ENCODE data around the gene ABCA1.
"Not testable (repeated sequence)": the region's sequence is repeated elsewhere in the genome, so short reads cannot be mapped to it uniquely, and the experiment has no call there.

The ABCA1 gene

GRCh38 chr9:104772714-104773510, 155.0 kb downstream of the ABCA1 start:
- no peaks in the 10 kb centered on the region for H3K9me3 ChIP-seq (ENCODE audit: low read length)
- no peak for TF ChIP-seq EZH2 (IDR thresholded peaks at IDR 0.05; ENCODE audit: borderline replicate concordance, low read length)
- TF ChIP-seq, protein P1, sequence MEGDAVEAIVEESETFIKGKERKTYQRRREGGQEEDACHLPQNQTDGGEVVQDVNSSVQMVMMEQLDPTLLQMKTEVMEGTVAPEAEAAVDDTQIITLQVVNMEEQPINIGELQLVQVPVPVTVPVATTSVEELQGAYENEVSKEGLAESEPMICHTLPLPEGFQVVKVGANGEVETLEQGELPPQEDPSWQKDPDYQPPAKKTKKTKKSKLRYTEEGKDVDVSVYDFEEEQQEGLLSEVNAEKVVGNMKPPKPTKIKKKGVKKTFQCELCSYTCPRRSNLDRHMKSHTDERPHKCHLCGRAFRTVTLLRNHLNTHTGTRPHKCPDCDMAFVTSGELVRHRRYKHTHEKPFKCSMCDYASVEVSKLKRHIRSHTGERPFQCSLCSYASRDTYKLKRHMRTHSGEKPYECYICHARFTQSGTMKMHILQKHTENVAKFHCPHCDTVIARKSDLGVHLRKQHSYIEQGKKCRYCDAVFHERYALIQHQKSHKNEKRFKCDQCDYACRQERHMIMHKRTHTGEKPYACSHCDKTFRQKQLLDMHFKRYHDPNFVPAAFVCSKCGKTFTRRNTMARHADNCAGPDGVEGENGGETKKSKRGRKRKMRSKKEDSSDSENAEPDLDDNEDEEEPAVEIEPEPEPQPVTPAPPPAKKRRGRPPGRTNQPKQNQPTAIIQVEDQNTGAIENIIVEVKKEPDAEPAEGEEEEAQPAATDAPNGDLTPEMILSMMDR (IDR thresholded peaks at IDR 0.05; ENCODE audit: low read length): no peak
- peaks cover 5% of the 10 kb centered on the region for H3F3A ChIP-seq (ENCODE audit: insufficient read depth, low read length)
- no peaks in the 10 kb centered on the region for H3K27me3 ChIP-seq (ENCODE audit: insufficient read depth, low read length)
- no peak overlapping the region for H2AFZ ChIP-seq (ENCODE audit: low read length)
- H3K27ac ChIP-seq (ENCODE audit: low read depth, low read length, poor library complexity, severe bottlenecking): peak overlapping the region; percentile 76
- H3K4me1 ChIP-seq (ENCODE audit: insufficient read depth, low read length, severe bottlenecking): peaks cover 58% of the 10 kb centered on the region
- H3K79me2 ChIP-seq (ENCODE audit: insufficient read depth, low read length): no peaks in the 10 kb centered on the region
- H3K9me2 ChIP-seq (ENCODE audit: low read depth, low read length): no peaks in the 10 kb centered on the region
- H4K20me1 ChIP-seq (ENCODE audit: insufficient read depth, low read length): no peaks in the 10 kb centered on the region
- H3K4me2 ChIP-seq (ENCODE audit: low read length): peak overlapping the region; percentile 75
- peak overlapping the region; percentile 57 for H3K9ac ChIP-seq (ENCODE audit: low read length)
- H3K36me3 ChIP-seq (ENCODE audit: insufficient read depth, low read length): peaks cover 18% of the 10 kb centered on the region
- H3K4me3 ChIP-seq (ENCODE audit: low read depth, low read length, poor library complexity, severe bottlenecking): peak overlapping the region; percentile 48

DNA sequence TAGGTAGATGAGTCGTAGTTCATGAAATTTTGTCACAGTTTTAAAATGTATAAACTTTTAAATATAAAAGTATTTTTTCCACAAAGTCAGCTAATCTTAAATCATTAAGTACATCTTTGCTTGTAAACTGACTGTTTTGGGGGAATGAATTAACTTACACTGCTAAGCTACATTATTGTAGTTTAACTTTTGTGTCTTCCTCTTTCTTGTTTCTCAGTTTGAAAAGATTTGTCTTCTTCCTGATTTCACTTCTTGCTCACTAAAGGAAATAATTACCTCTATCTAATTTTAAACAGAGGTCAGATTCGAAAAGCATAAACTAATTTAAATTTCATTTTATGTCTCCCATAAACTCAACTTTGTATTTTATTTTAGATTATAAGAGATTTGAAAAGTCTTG, 158.3 kb downstream of the ABCA1 start:
- H3K27ac ChIP-seq (ENCODE audit: low read depth, low read length, poor library complexity, severe bottlenecking): peak overlapping the region; percentile 83
- no peaks in the 10 kb centered on the region for H3K9me2 ChIP-seq (ENCODE audit: low read depth, low read length)
- no peaks in the 10 kb centered on the region for H3K9me3 ChIP-seq (ENCODE audit: low read length)
- H3K4me2 ChIP-seq (ENCODE audit: low read length): peak overlapping the region; percentile 32; the same call in 1 of the 2 replicates
- no peaks in the 10 kb centered on the region for H3K27me3 ChIP-seq (ENCODE audit: insufficient read depth, low read length)
- H4K20me1 ChIP-seq (ENCODE audit: insufficient read depth, low read length): no peaks in the 10 kb centered on the region
- no peak overlapping the region for H2AFZ ChIP-seq (ENCODE audit: low read length)
- H3F3A ChIP-seq (ENCODE audit: insufficient read depth, low read length): peaks cover 5% of the 10 kb centered on the region
- peak overlapping the region; percentile 24 for H3K9ac ChIP-seq (ENCODE audit: low read length)
- TF ChIP-seq, protein P1 (IDR thresholded peaks at IDR 0.05; ENCODE audit: low read length): no peak
- TF ChIP-seq EZH2 (IDR thresholded peaks at IDR 0.05; ENCODE audit: borderline replicate concordance, low read length): no peak
- H3K36me3 ChIP-seq (ENCODE audit: insufficient read depth, low read length): peaks cover 32% of the 10 kb centered on the region
- H3K4me1 ChIP-seq (ENCODE audit: insufficient read depth, low read length, severe bottlenecking): peaks cover 61% of the 10 kb centered on the region
- H3K4me3 ChIP-seq (ENCODE audit: low read depth, low read length, poor library complexity, severe bottlenecking): no peak overlapping the region
- no peaks in the 10 kb centered on the region; the same call in 1 of the 2 replicates for H3K79me2 ChIP-seq (ENCODE audit: insufficient read depth, low read length)

GRCh38 chr9:104769029-104769428, 158.9 kb downstream of the ABCA1 start:
- not testable (repeated sequence) for H2AFZ ChIP-seq (ENCODE audit: low read length); H3K27me3 ChIP-seq (ENCODE audit: insufficient read depth, low read length); H3K4me3 ChIP-seq (ENCODE audit: low read depth, low read length, poor library complexity, severe bottlenecking); H3K9me3 ChIP-seq (ENCODE audit: low read length); H3F3A ChIP-seq (ENCODE audit: insufficient read depth, low read length); H3K9me2 ChIP-seq (ENCODE audit: low read depth, low read length); H4K20me1 ChIP-seq (ENCODE audit: insufficient read depth, low read length); H3K9ac ChIP-seq (ENCODE audit: low read length); H3K4me2 ChIP-seq (ENCODE audit: low read length); H3K79me2 ChIP-seq (ENCODE audit: insufficient read depth, low read length)
- H3K36me3 ChIP-seq (ENCODE audit: insufficient read depth, low read length): peaks cover 32% of the 10 kb centered on the region
- peak overlapping the region; percentile 83 for H3K27ac ChIP-seq (ENCODE audit: low read depth, low read length, poor library complexity, severe bottlenecking)
- H3K4me1 ChIP-seq (ENCODE audit: insufficient read depth, low read length, severe bottlenecking): peaks cover 56% of the 10 kb centered on the region

DNA sequence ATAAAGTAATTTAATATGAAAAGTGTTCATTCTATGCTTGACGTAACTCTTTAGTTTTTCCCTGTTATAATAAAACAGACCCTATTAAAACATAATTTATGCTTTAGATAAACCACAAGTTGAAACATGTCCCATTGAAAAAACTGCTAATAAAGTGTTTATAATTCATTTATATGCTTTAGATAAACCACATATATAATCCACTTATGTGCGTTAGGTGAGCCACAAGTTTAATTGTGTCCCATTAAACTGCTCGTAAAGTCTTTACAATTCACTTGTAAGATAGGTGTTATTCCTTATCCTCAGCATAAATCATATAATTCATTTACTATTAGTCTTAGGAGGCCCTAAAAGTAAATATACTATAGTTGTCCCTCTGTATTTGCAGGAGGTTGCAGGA, 160.4 kb downstream of the ABCA1 start:
- no peak overlapping the region for H3K4me3 ChIP-seq (ENCODE audit: low read depth, low read length, poor library complexity, severe bottlenecking)
- no peak overlapping the region for H2AFZ ChIP-seq (ENCODE audit: low read length)
- H3K36me3 ChIP-seq (ENCODE audit: insufficient read depth, low read length): peaks cover 32% of the 10 kb centered on the region
- no peak overlapping the region for H3K4me2 ChIP-seq (ENCODE audit: low read length)
- peaks cover 44% of the 10 kb centered on the region for H3K4me1 ChIP-seq (ENCODE audit: insufficient read depth, low read length, severe bottlenecking)
- no peak for TF ChIP-seq EZH2 (IDR thresholded peaks at IDR 0.05; ENCODE audit: borderline replicate concordance, low read length)
- TF ChIP-seq, protein P1 (IDR thresholded peaks at IDR 0.05; ENCODE audit: low read length): no peak
- H3K79me2 ChIP-seq (ENCODE audit: insufficient read depth, low read length): no peaks in the 10 kb centered on the region; the same call in 1 of the 2 replicates
- no peaks in the 10 kb centered on the region for H3K9me2 ChIP-seq (ENCODE audit: low read depth, low read length)
- H3K27me3 ChIP-seq (ENCODE audit: insufficient read depth, low read length): no peaks in the 10 kb centered on the region
- no peaks in the 10 kb centered on the region for H3K9me3 ChIP-seq (ENCODE audit: low read length)
- H3F3A ChIP-seq (ENCODE audit: insufficient read depth, low read length): peaks cover 5% of the 10 kb centered on the region
- H3K9ac ChIP-seq (ENCODE audit: low read length): no peak overlapping the region
- H3K27ac ChIP-seq (ENCODE audit: low read depth, low read length, poor library complexity, severe bottlenecking): no peak overlapping the region
- no peaks in the 10 kb centered on the region for H4K20me1 ChIP-seq (ENCODE audit: insufficient read depth, low read length)
